WI38 (cell line): ENCODE results near the gene PHF20.

Source experiments
- H3K4me3 ChIP-seq: 2 replicates; pipeline ENCODE4 v1.5.1; 2011; ENCODE audit warnings: low read depth, mild to moderate bottlenecking, control low read depth, low read length
- TF ChIP-seq, protein P1 (sequence below): IDR thresholded peaks from 2 replicates; pipeline ENCODE4 v1.5.1; 2012; ENCODE audit warnings: low read depth, mild to moderate bottlenecking, control low read depth, low read length

Gene PHF20

DNA sequence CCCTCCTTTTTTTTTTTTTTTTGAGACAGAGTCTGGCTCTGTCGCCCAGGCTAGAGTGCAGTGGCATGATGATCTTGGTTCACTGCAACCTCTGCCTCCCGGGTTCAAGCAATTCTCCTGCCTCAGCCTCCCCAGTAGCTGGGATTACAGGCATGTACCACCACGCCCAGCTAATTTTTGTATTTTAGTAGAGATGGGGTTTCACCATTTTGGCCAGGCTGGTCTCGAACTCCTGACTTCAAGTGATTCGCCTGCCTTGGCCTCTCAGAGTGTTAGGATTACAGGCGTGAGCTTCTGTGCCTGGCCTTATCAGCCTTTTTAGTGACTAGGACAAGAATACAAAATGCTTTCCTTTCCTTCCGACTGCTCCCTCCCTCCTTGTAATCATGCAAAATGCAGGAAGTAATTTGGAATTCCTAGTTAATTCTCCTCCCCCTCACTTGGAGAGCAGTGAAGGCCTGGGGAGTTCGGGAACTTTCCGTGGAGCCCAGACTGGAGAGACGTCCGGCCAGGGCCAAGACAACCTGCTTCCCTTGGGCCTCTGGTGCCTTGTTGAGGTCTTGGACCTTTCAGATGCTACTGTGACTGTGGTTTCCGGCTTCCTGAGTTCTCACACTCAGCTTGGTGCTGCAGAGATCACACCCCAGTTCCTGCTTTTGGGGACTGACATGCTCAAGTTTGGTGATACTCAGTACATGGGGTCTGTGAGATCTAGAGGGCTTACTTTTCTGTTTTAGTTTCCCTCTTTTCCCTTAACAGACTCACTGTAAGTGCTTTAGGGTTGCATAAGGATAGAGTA lies 3.9 kb upstream of the PHF20 start:
- TF ChIP-seq, protein P1, sequence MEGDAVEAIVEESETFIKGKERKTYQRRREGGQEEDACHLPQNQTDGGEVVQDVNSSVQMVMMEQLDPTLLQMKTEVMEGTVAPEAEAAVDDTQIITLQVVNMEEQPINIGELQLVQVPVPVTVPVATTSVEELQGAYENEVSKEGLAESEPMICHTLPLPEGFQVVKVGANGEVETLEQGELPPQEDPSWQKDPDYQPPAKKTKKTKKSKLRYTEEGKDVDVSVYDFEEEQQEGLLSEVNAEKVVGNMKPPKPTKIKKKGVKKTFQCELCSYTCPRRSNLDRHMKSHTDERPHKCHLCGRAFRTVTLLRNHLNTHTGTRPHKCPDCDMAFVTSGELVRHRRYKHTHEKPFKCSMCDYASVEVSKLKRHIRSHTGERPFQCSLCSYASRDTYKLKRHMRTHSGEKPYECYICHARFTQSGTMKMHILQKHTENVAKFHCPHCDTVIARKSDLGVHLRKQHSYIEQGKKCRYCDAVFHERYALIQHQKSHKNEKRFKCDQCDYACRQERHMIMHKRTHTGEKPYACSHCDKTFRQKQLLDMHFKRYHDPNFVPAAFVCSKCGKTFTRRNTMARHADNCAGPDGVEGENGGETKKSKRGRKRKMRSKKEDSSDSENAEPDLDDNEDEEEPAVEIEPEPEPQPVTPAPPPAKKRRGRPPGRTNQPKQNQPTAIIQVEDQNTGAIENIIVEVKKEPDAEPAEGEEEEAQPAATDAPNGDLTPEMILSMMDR, result no peak
- H3K4me3 ChIP-seq, result no peak overlapping the region

DNA sequence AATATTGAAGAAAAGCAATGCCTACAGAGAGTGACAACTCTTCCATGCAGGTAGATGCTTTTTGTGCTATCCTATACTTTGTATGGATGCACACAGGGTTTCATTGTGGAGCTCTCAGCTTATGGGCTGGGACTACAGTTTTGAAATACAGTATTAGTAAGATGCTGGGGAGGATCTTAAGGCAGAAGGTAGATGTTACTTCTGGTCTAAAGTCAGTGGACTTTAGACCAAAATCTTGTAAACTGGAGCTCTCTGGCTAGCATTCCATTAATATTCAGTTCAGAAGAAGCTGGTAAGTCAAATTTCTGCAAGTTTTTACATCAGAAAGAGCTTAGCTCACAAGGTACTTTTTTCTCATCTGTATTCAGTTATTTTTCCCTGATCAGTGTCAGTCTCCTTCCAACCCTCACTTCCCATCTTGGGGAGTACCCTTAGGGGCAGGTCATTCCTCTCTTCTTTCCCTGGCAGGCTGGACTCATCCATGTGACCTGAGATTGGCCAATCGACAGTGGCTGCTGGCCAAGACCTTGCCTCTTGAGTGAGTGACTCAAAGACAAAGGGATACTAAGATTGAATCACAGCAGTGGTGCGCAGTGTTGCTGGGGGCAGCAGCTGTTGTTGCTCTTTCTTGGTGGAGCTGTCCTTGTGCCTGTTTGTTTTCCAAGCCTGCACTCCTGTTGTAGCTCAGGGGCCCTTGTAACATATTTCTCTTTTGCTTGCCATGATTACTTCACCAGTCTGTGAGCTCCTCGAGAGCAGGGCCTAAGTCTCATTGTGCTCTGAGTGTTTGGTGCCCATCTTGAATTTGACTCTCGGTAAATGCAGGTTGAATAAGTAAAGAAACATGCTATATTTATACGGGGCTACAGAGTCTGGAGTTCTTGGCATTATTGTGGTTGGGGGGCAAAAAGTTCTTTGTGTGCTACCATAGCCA lies 2.8 kb upstream of the PHF20 start:
- H3K4me3 ChIP-seq, result no peak overlapping the region
- TF ChIP-seq, protein P1, result no peak

DNA sequence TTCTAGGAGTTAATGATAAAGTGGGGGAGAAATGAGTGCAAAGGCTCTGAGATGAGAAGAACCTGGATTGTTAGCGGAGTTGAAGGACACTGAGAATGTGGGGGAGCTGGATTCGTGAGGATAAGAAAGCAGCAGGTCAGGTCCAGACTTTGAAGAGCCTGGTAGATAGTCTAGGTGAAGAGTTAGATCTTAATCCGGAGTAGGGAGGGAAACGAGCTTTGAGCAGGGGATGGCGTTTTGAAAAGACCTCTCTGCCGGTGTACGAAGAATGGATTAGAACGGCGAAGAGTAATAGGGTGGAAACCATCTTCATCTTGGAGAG lies 487 bp upstream of the PHF20 start:
- TF ChIP-seq, protein P1, result no peak
- no peak overlapping the region for H3K4me3 ChIP-seq

DNA sequence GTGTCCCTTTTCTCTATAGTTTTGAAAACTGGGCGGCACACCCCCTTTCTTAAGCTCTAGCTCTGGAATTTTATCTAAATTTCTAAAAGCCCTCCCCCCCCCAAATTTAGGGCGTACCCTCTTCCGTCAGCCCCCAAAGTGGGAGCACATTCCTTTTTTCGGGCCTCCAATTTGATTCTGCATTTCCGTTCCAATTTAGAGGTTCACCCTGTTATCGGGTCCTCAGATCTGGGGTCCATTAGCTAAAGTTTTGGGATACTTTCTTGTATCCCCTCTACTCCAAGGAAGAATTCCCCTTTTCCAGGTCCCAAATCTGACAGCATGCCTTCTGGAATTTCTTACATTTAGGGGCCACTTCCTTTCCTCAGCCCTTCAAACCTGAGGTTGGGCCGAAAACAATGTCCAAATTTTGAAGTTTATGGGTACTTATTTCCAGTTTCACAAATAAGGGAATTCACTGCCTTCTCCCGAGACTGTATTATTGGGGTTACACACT lies 796 bp downstream of the PHF20 start:
- TF ChIP-seq, protein P1, result no peak
- peak overlapping the region; percentile 82 for H3K4me3 ChIP-seq

DNA sequence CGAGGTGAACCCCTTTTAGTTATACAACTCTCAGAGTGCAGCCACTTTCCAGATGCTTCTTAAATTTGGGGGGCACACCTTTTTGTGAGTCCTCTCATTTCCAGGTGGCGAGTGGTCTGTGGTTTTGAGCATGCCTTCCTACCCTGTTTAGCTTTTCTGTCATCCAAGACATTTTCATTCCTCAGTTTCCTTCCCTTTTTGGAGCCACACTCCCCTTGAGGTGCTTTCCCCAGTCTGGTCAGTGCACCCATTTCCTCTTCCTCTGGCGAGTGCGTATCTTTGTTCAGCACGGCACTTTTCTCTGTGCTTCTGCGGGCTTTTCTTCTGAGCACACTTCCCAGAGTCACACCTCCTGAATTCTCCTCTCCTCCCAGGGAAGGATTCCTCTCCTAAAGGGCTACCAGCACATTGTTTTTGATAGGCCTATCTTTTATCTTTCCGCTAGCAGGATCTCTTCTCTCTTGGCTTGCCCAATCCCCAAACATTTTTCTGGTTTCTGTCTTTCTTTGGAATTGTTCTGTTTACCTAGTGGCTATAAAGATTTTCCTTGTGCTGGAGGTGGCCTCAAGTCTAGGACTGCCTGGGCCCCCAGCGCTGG lies 1.4 kb downstream of the PHF20 start:
- TF ChIP-seq, protein P1, result no peak
- peak overlapping the region; percentile 82 for H3K4me3 ChIP-seq

DNA sequence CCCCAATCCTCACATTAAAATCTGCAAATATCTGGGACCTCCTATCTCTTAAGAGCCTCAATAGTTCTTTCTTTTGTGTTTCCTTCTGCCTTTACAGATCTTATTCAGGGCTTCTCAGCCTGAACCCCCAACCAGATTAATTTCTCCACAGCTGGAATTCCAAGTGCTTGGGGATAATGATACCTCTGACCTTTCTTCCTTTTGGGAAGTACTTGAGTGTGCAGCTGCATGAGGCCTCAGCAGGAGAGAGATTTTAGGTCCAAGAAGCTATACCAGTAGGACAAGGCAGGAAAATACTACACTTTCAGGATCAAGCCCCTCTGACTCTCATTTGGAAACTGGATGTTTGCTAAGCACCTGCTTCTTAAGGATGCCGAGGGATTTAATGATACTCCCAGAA lies 2.6 kb downstream of the PHF20 start:
- H3K4me3 ChIP-seq, result no peak overlapping the region

More for the DNA sequence above, 2.6 kb downstream of the PHF20 start:
- TF ChIP-seq, protein P1, result no peak
